Kidney epithelial cell (primary cell): ENCODE data around the gene ALDH16A1. TPM values are rescaled to one million over a fixed set of nuclear protein-coding genes. Genes with fewer than 3 reads are reported as not detected.

ENCODE experiments used
- DNase-seq: peaks from one replicate; pipeline ENCODE4 v3.0.0-alpha.2; 2010; ENCODE audit warnings: low read depth
- H3K27me3 ChIP-seq: 2 replicates; pipeline ENCODE4 v1.6.0; 2011; ENCODE audit warnings: low read length; ENCODE audit not compliant: control insufficient read depth, insufficient read depth
- H3K36me3 ChIP-seq: 2 replicates; pipeline ENCODE4 v1.5.1; 2011; ENCODE audit warnings: low read length; ENCODE audit not compliant: control insufficient read depth, insufficient read depth
- H3K4me3 ChIP-seq: 2 replicates; pipeline ENCODE4 v1.5.1; 2011; ENCODE audit warnings: low read depth, mild to moderate bottlenecking, control low read depth, low read length
- total RNA-seq: library from RNA; depleted of rRNA; stranded (reverse); fragments of >200 nt; gene quantifications from 2 replicates; pipeline ENCODE4 v1.2.3, GENCODE V29; 2015
- TF ChIP-seq, protein P1 (sequence below): IDR thresholded peaks from 2 replicates; pipeline ENCODE4 v1.5.1; 2011; ENCODE audit warnings: mild to moderate bottlenecking, moderate library complexity, low read length, control low read depth, inconsistent platforms; ENCODE audit not compliant: insufficient read depth, poor library complexity, severe bottlenecking

Gene ALDH16A1
- total RNA-seq, 1 donor from 2014 or later: 32.9 TPM

DNA sequence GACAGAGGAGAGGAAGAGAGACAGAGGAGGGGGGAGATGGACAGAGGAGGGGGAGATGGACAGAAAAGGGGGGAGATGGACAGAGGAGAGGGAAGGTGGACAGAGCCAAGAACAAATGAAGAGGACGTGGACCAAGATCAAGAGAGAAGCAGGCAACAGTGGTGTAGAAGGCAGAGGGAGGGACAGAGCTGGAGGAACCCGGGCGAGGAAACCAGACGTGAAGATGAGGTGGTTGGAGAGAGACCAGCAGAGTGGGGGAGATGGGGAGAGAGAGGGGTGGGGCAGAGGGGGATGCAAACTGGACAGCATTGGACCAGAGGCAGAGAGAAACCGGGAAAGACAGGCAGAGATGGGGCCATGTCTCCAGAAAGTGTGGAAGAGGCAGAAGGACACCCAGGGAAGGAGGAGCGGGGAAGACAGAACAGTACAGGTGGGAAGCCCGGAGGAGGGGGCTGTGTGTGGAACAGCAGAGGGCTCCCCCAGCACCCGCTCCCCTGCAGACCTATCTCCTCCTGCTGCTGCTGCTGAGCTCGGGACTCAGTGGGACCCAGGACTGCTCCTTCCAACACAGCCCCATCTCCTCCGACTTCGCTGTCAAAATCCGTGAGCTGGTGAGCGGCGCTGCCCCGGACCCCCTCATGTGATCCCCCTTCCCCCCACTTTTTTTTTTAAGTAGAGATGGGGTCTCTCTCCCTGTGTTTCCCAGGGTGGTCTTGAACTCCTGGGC is 22.3 kb downstream of the ALDH16A1 start:
- H3K36me3 ChIP-seq: no peaks in the 10 kb centered on the region
- no peak for DNase-seq
- H3K4me3 ChIP-seq: no peak overlapping the region
- H3K27me3 ChIP-seq: no peaks in the 10 kb centered on the region
- TF ChIP-seq, protein P1, sequence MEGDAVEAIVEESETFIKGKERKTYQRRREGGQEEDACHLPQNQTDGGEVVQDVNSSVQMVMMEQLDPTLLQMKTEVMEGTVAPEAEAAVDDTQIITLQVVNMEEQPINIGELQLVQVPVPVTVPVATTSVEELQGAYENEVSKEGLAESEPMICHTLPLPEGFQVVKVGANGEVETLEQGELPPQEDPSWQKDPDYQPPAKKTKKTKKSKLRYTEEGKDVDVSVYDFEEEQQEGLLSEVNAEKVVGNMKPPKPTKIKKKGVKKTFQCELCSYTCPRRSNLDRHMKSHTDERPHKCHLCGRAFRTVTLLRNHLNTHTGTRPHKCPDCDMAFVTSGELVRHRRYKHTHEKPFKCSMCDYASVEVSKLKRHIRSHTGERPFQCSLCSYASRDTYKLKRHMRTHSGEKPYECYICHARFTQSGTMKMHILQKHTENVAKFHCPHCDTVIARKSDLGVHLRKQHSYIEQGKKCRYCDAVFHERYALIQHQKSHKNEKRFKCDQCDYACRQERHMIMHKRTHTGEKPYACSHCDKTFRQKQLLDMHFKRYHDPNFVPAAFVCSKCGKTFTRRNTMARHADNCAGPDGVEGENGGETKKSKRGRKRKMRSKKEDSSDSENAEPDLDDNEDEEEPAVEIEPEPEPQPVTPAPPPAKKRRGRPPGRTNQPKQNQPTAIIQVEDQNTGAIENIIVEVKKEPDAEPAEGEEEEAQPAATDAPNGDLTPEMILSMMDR: no peak

DNA sequence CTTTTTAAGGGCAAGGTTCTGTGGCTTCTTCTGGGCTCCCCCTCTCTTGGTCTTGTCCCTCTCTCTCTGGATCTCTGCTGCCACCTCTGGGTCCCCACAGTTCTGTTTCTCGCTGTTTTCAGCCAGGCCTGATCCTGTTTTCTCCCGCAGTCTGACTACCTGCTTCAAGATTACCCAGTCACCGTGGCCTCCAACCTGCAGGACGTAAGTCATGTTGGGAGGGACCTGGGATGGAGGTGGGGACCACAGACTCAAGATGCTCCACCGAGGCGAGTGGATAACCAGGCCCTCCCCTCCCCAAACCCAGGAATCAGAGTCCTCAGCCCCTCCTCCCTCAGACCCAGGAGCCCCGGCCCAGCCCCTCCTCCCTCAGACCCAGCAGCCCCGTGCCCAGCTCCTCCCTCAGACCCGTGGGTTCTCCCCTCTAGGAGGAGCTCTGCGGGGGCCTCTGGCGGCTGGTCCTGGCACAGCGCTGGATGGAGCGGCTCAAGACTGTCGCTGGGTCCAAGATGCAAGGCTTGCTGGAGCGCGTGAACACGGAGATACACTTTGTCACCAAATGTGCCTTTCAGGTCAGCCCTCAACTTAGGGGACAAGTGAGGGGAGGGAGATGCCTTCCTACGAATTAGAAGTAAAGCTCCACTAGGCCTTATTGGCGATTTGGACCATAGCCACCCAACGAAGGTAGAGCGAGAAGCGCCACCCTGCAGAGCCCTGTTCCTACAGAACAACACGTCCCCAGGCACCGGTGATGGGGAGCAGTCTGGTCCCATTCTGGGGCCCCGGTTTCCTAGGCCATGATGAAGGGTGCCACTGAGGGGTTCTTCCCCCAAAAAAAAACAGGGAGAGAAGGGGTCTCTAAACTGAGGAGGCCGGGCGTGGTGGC is 23.2 kb downstream of the ALDH16A1 start:
- no peaks in the 10 kb centered on the region for H3K27me3 ChIP-seq
- no peak overlapping the region for H3K4me3 ChIP-seq
- no peak for DNase-seq
- TF ChIP-seq, protein P1: peak; percentile 87
- H3K36me3 ChIP-seq: no peaks in the 10 kb centered on the region

DNA sequence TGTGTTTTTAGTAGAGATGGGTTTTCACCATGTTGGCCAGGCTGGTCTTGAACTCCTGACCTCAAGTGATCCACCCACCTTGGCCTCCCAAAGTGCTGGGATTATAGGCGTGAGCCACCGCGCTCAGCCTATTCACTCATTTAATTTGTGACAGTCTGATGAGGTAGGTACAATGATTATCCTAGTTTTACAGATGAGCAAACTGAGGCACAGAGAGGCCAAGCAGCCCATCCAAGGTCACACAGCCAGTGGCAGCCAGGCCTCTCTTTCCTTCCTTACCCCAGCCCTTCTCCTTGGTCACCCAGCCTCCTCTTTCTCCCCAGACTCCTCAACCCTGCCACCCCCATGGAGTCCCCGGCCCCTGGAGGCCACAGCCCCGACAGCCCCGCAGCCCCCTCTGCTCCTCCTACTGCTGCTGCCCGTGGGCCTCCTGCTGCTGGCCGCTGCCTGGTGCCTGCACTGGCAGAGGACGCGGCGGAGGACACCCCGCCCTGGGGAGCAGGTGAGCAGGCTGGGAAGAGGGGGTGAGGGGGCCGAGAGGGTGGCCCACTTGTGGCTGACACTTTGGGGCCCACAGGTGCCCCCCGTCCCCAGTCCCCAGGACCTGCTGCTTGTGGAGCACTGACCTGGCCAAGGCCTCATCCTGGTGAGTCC is 27.1 kb downstream of the ALDH16A1 start:
- TF ChIP-seq, protein P1: no peak
- no peak for DNase-seq
- no peaks in the 10 kb centered on the region for H3K27me3 ChIP-seq
- H3K36me3 ChIP-seq: no peaks in the 10 kb centered on the region
- no peak overlapping the region for H3K4me3 ChIP-seq

DNA sequence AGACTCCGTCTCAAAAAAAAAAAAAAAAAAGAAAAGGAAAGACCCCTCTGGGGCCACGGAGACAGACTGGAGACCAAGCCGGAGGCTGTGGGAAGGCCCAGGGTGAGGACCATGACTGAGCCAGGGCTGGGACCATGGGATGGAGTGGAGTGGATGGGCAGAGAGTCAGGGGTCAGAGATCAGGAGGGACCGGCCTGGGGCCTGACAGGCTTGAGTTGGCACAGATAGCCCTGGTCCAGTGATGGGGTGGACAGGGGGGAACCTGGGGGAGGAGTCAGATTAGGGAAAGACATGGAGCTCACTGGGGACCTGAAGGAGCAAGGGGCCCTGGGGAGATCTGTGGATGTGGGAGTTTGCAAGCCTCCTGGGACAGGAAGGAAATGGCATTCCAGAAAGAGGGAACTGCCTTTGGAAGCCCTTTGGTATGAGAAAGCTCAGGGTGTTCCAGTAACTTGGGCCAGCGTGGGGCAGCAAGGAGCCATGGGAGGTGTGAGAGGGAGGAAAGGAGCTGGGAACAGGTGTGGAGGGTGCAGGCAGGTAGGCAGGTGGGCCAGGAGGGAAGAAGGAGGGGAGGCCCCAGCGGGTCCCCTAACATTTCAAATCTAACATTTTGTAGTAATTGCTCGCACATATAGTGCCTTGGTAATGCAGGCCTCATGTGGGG is 28.1 kb downstream of the ALDH16A1 start:
- Histone ChIP-seq H3K36me3 (no peaks in the 10 kb centered on the region), H3K27me3 (no peaks in the 10 kb centered on the region), H3K4me3 (no peak overlapping the region)
- TF ChIP-seq, protein P1: no peak
- DNase-seq: no peak

DNA sequence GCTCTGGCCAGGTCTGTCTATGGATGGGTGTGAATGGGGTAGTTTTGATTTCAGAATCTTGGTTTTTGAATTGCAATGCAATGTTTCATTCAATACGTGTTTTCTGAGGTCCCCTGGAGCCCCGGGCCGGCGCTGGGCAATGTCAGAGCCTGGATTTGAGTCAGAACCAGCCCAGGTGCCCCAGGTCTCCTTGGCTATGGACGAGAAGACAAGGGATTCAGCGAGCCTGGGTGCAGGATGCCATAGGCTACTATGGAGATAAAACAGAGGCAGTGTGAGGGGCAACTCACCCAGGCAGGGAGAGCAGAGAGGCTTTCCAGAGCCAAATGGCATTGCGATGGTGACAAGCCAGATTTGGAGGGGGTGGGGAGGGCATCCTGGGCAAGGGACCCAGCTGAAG is 33.2 kb downstream of the ALDH16A1 start:
- no peak for DNase-seq
- Histone ChIP-seq H3K4me3 (no peak overlapping the region), H3K36me3 (peaks cover 9% of the 10 kb centered on the region), H3K27me3 (no peaks in the 10 kb centered on the region)
- TF ChIP-seq, protein P1: no peak
